ENCODE measurements around the gene CFAP65.

Gene CFAP65

GRCh38 chr2:218998414-218999002, 42.8 kb downstream of the CFAP65 start:
- TF ChIP-seq, protein P1, sequence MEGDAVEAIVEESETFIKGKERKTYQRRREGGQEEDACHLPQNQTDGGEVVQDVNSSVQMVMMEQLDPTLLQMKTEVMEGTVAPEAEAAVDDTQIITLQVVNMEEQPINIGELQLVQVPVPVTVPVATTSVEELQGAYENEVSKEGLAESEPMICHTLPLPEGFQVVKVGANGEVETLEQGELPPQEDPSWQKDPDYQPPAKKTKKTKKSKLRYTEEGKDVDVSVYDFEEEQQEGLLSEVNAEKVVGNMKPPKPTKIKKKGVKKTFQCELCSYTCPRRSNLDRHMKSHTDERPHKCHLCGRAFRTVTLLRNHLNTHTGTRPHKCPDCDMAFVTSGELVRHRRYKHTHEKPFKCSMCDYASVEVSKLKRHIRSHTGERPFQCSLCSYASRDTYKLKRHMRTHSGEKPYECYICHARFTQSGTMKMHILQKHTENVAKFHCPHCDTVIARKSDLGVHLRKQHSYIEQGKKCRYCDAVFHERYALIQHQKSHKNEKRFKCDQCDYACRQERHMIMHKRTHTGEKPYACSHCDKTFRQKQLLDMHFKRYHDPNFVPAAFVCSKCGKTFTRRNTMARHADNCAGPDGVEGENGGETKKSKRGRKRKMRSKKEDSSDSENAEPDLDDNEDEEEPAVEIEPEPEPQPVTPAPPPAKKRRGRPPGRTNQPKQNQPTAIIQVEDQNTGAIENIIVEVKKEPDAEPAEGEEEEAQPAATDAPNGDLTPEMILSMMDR (IDR thresholded peaks at IDR 0.05; ENCODE audit: low read depth, low read length, missing control alignments), result no peak
- DNase-seq (ENCODE audit: low read depth), result no peak
- no peak overlapping the region for H3K4me3 ChIP-seq (ENCODE audit: low read depth, low read length)

DNA sequence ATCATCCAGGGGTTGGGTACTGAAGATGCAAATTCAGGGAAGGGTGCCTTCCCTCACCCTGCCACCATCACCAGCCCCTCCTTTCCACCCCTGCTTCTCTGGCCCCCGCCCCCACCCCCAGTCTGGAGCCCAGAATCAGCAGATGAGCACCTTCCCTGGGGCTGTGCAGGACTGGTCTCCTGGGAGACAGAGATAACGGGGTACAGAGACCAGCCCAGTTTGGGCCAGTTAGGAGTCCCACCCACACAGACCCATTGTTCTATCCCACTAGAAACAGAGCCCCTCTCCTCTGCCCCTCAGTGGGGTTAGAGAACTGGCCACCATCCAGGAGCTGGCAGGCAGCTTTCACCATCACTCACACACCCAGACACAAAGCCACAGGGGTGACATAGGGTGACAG, 43.6 kb downstream of the CFAP65 start:
- TF ChIP-seq, protein P1 (IDR thresholded peaks at IDR 0.05; ENCODE audit: low read depth, low read length, missing control alignments), result no peak
- no peak for DNase-seq (ENCODE audit: low read depth)
- no peak overlapping the region for H3K4me3 ChIP-seq (ENCODE audit: low read depth, low read length)

DNA sequence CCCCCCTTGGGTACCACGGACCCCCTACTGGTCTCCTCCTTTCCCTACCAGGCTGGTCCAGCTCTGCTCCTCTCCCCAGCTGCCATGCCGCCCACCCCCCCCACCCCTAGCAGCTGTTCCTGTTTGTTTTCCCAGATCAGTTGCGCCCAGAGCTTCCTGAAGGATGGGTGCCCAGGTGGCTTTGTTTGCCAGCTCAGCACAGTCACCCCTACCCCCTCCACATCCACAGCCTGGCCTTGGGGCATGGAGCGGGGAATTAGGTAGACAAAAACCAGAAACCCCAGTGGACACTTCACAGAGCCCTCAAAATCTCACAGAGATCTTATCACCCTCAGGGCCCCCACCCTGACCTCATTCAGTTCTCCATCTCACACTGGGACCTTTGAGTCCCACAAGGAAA, 44.4 kb downstream of the CFAP65 start:
- no peak for DNase-seq (ENCODE audit: low read depth)
- TF ChIP-seq, protein P1 (IDR thresholded peaks at IDR 0.05; ENCODE audit: low read depth, low read length, missing control alignments), result no peak
- no peak overlapping the region for H3K4me3 ChIP-seq (ENCODE audit: low read depth, low read length)

DNA sequence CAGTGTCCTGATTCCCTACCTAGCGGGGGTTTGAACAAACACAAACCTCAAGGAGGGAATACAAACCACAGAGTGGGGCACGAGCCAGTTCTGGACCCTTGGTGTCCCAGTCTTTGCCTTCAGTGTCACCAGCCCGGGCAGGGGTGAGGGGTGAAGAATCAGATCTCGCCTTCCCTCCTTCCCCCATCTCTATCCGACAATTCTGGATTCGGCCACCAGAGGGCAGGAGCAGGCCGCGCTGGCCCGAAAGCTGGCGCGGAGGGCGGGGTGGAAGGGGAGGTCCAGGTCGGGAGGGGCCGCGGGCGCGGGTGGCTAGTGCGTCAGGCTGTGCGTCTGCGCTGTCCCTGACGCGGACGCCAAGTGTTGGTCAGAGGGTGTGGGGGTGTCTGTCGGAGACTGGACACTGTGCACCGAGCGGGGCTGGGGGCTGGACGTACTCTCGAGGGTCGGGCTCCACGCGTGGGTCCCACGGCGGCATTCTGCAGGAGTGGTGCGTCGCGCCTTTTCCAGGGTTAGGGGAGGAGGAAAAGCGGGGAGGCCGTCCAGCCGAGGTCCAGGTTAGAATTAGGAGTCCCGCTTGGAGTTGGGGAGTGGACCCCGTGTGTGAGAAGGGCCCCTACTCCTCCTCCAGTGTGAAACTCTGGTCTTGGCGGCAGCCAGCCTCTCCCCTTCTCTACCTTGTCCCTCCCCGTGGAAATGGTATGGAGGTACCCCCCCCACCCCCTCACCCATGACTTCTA, 45.2 kb downstream of the CFAP65 start:
- no peak overlapping the region for H3K4me3 ChIP-seq (ENCODE audit: low read depth, low read length)
- DNase-seq (ENCODE audit: low read depth), result no peak
- TF ChIP-seq, protein P1 (IDR thresholded peaks at IDR 0.05; ENCODE audit: low read depth, low read length, missing control alignments), result peak; percentile 89

- TF ChIP-seq, protein P1 (IDR thresholded peaks at IDR 0.05; ENCODE audit: low read depth, low read length, missing control alignments), result no peak
- DNase-seq (ENCODE audit: low read depth), result no peak
These were observed 45.8 kb downstream of the CFAP65 start for GRCh38 chr2:218995561-218995960.

DNA sequence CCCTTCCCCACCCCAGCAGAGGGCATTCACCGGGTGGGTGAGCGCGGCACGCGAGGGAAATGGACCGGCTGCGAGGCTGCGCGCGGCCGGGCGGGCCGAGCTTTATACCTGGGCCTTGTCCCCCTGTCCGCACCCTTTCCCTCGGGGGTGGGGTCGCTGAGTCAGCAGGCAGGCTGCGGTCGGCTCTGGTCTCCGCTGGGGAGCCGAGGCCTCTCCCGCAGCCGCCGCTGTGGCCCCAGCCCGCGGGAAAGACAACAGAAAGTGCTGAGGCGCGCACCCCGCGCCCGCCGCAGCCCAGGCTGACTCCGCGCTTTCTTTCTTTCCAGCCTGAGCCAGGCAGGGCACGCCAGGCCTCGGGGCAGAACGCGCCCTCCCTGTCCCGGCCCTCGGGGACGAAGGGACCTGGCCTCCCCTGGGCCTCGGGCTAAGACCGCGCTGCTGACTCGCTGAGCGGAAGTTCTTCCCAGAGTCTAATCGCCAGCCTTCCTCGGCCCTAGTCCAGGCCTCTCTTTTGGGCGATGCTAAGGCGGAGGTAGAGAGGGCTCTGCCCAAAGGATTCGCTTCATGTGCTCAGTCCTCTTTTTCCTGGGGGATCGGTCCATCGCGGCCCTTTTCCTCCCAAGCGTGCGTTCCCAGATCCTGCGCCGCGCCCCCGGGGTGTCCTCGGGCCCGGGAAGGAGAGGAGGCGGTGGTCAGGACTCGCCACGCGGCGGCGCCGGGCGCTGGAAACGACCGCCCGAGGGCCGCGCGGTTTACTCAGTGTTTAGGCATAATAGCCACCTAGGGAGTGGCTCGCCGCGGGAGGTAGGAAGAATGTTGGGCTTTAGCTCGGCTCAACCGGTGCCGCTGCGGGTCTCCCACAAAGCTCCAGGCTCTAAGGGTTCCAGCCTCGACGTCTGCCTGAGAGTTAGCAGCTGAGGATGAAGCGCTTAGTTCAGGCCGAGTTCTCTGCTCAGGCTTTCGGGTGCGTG, 47.7 kb downstream of the CFAP65 start, which contains the start of gene CRYBA2:
Gene CRYBA2, minus strand, starts transcription at position 78 of the 971 bp plus-strand sequence. CDS start 246 bp downstream, outside the sequence.
- TF ChIP-seq, protein P1 (IDR thresholded peaks at IDR 0.05; ENCODE audit: low read depth, low read length, missing control alignments), result no peak
- H3K4me3 ChIP-seq (ENCODE audit: low read depth, low read length), result no peak within 1 kb of the TSS
- DNase-seq (ENCODE audit: low read depth), result no peak

More at GRCh38 chr2:218995561-218995960, 45.8 kb downstream of the CFAP65 start:
- no peak overlapping the region for H3K4me3 ChIP-seq (ENCODE audit: low read depth, low read length)
